GM12891 (cell line): ENCODE data around the gene PTPRD.

Experiments
- POLR2A ChIP-seq: IDR thresholded peaks from 2 replicates; pipeline ENCODE4 v1.6.1; 2011; ENCODE audit warnings: low read depth, low read length, control low read depth
- POLR2AphosphoS5 ChIP-seq: IDR thresholded peaks from 2 replicates; pipeline ENCODE4 v1.6.1; 2011; ENCODE audit warnings: low read depth, low read length, control low read depth
- SPI1 ChIP-seq: IDR thresholded peaks from 2 replicates; pipeline ENCODE4 v1.6.1; 2011; ENCODE audit warnings: low read depth, low read length, control low read depth
- TAF1 ChIP-seq: IDR thresholded peaks from 2 replicates; pipeline ENCODE4 v1.6.1; 2011; ENCODE audit warnings: low read depth, low read length, control low read depth

GRCh38 chr9:8371686-8372085 lies 2241.1 kb downstream of the PTPRD start:
- no peak for TF ChIP-seq POLR2AphosphoS5
- no peak for TF ChIP-seq POLR2A
- TF ChIP-seq TAF1, result no peak
- TF ChIP-seq SPI1, result no peak
